Liver (tissue), 3 donors: ENCODE measurements around the gene PCMT1.

ENCODE experiments used
- CTCF ChIP-seq: fragments of 150-350 bp; IDR thresholded peaks from 2 replicates; pipeline ENCODE4 v1.5.1; 2017; ENCODE audit warnings: improper control_type of control experiment, low read depth, low read length; ENCODE audit not compliant: missing input control
- HNF4A ChIP-seq, 2 donors: conservative IDR thresholded peaks; 2 replicates each; pipeline ENCODE4 v1.6.1; 2016; ENCODE audit warnings: antibody characterized with exemption in 2 of 2, mild to moderate bottlenecking in 2 of 2
- donor health status: healthy.
- donor health status: healthy.

DNA sequence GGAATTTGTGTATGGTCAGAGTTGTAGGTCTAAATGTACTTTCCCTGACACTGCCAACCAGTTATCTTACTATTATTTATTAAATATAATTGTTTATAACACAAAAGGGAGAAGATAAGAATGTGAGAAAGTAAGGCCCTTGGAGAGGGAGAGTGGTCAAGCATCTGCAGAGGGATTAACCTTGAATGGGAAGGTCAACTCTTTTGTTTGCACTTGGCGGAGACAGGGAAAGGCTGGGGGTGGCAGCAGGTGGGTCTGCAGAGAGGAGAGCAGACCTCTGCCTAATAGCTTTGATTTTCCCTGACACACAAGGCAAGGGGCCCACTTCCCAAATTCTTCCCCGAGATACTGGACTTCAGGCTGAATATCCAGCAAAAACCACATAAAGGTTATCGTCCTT is 110.4 kb downstream of the PCMT1 start:
- no peak for TF ChIP-seq CTCF
- no peak for TF ChIP-seq HNF4A (conservative IDR thresholded peaks at IDR 0.05)
